Calu3 (cell line): ENCODE results near the gene FRMD6. TPM values are rescaled to one million over a fixed set of nuclear protein-coding genes. Genes with fewer than 3 reads are reported as not detected.

Experiments
- BruUV-seq: library from RNA; stranded (reverse); fragments of 400-500 nt; replicated peaks from 2 replicates; lab custom pipeline; 2021; lab: Mats Ljungman, UMichigan
- CTCF ChIA-PET: fragments of 300-600 bp; sonication (Branson Sonifier 250); formaldehyde crosslinking; loops from one replicate; lab custom pipeline; 2022; ENCODE audit warnings: antibody characterized with exemption; lab: Charles Lee
- DNase-seq: peaks from one replicate; pipeline ENCODE4 v3.0.0; 2022
- H3K27ac Mint-ChIP-seq: one replicate; pipeline ENCODE4 v1.8.0; 2022; ENCODE audit warnings: mixed read lengths; ENCODE audit not compliant: unreplicated experiment
- H3K27me3 Mint-ChIP-seq: one replicate; pipeline ENCODE4 v1.8.0; 2022; ENCODE audit warnings: mixed read lengths; ENCODE audit not compliant: unreplicated experiment
- H3K36me3 Mint-ChIP-seq: one replicate; pipeline ENCODE4 v1.8.0; 2022; ENCODE audit warnings: mild to moderate bottlenecking, moderate library complexity, mixed read lengths; ENCODE audit not compliant: insufficient read depth, unreplicated experiment
- H3K4me1 Mint-ChIP-seq: one replicate; pipeline ENCODE4 v1.8.0; 2022; ENCODE audit warnings: mild to moderate bottlenecking, low read depth, mixed read lengths; ENCODE audit not compliant: unreplicated experiment
- H3K4me3 Mint-ChIP-seq: one replicate; pipeline ENCODE4 v1.8.0; 2022; ENCODE audit warnings: mild to moderate bottlenecking, low read depth, moderate library complexity, mixed read lengths; ENCODE audit not compliant: unreplicated experiment
- H3K9me3 Mint-ChIP-seq: one replicate; pipeline ENCODE4 v1.8.0; 2022; ENCODE audit warnings: low read depth, mixed read lengths; ENCODE audit not compliant: unreplicated experiment
- CTCF ChIP-seq: fragments of 200-600 bp; IDR thresholded peaks from one replicate; pipeline ENCODE4 v1.8.0; 2022; ENCODE audit warnings: antibody characterized with exemption; ENCODE audit not compliant: unreplicated experiment
- intact Hi-C: fragments of 100-400 bp; cut with micrococcal nuclease; formaldehyde crosslinking; loops from one replicate; pipeline ENCODE4 v1.10.0; 2022; ENCODE audit not compliant: unreplicated experiment
- total RNA-seq: library from RNA; stranded (reverse); gene quantifications from 2 replicates; pipeline ENCODE4 v1.2.3, GENCODE V29; 2022

The FRMD6 gene
- total RNA-seq, 1 experiment from 2014 or later: 33.3 TPM

- intact Hi-C loops: no loop called here
- no peaks in the 10 kb centered on the region for H3K9me3 Mint-ChIP-seq
- no peak overlapping the region for H3K4me3 Mint-ChIP-seq
- DNase-seq: no peak
- TF ChIP-seq CTCF: no peak
- H3K36me3 Mint-ChIP-seq: no peaks in the 10 kb centered on the region
- H3K27ac Mint-ChIP-seq: no peak overlapping the region
- no TSS peak for BruUV-seq
- H3K4me1 Mint-ChIP-seq: no peaks in the 10 kb centered on the region
- CTCF ChIA-PET: interaction anchor here (0.6 kb wide), 1 partner anchor 62 kb away, joined by 3 read pairs; no protein-coding TSS in a partner anchor
- H3K27me3 Mint-ChIP-seq: no peaks in the 10 kb centered on the region
Measured at GRCh38 chr14:51723990-51724389, 72.3 kb downstream of the FRMD6 start.

- TF ChIP-seq CTCF: no peak
- no peaks in the 10 kb centered on the region for H3K4me1 Mint-ChIP-seq
- no TSS peak for BruUV-seq
- CTCF ChIA-PET: interaction anchor here (0.6 kb wide), 1 partner anchor 30 kb away, joined by 3 read pairs; no protein-coding TSS in a partner anchor
- H3K27ac Mint-ChIP-seq: no peak overlapping the region
- no peaks in the 10 kb centered on the region for H3K9me3 Mint-ChIP-seq
- no peak for DNase-seq
- no peaks in the 10 kb centered on the region for H3K27me3 Mint-ChIP-seq
- H3K4me3 Mint-ChIP-seq: no peak overlapping the region
- intact Hi-C loops: no loop called here
- H3K36me3 Mint-ChIP-seq: no peaks in the 10 kb centered on the region
Measured at GRCh38 chr14:51724650-51725049, 72.9 kb downstream of the FRMD6 start.

- no peak overlapping the region for H3K4me3 Mint-ChIP-seq
- DNase-seq: no peak
- H3K4me1 Mint-ChIP-seq: no peaks in the 10 kb centered on the region
- CTCF ChIA-PET: interaction anchor here (0.6 kb wide), 1 partner anchor 30 kb away, joined by 3 read pairs; no protein-coding TSS in a partner anchor
- H3K27me3 Mint-ChIP-seq: no peaks in the 10 kb centered on the region
- H3K36me3 Mint-ChIP-seq: no peaks in the 10 kb centered on the region
- intact Hi-C loops: no loop called here
- no TSS peak for BruUV-seq
- H3K27ac Mint-ChIP-seq: no peak overlapping the region
- no peaks in the 10 kb centered on the region for H3K9me3 Mint-ChIP-seq
- no peak for TF ChIP-seq CTCF
Measured at GRCh38 chr14:51725061-51725460, 73.4 kb downstream of the FRMD6 start.

- BruUV-seq: no TSS peak
- TF ChIP-seq CTCF: no peak
- no peak for DNase-seq
- CTCF ChIA-PET: no interaction called here
- H3K4me3 Mint-ChIP-seq: no peak overlapping the region
- no peaks in the 10 kb centered on the region for H3K4me1 Mint-ChIP-seq
- H3K27ac Mint-ChIP-seq: no peak overlapping the region
- no peaks in the 10 kb centered on the region for H3K36me3 Mint-ChIP-seq
- no peaks in the 10 kb centered on the region for H3K9me3 Mint-ChIP-seq
- H3K27me3 Mint-ChIP-seq: no peaks in the 10 kb centered on the region
- intact Hi-C loops: no loop called here
Measured at GRCh38 chr14:51726166-51726899, 74.6 kb downstream of the FRMD6 start.
